ENCODE results near the gene PHAX. TPM values are rescaled to one million over a fixed set of nuclear protein-coding genes. Genes with fewer than 3 reads are reported as not detected.

PHAX gene
- total and polyA plus RNA-seq, 9 donors = 24.1 to 63.7 (median 33.5) TPM

GRCh38 chr5:126624534-126624933, 23.8 kb downstream of the PHAX start:
- no peaks in the 10 kb centered on the region for H3K27me3 ChIP-seq
- peak in 2 of 5 donors; percentile 20 to 33 for DNase-seq
- H3K4me3 ChIP-seq = no peak overlapping the region
- peaks cover 1% of the 10 kb centered on the region for H3K4me1 ChIP-seq (ENCODE audit: insufficient read depth)
- peak overlapping the region in 1 of 2 donors; percentile 13 for H3K27ac ChIP-seq
- TF ChIP-seq, protein P1, sequence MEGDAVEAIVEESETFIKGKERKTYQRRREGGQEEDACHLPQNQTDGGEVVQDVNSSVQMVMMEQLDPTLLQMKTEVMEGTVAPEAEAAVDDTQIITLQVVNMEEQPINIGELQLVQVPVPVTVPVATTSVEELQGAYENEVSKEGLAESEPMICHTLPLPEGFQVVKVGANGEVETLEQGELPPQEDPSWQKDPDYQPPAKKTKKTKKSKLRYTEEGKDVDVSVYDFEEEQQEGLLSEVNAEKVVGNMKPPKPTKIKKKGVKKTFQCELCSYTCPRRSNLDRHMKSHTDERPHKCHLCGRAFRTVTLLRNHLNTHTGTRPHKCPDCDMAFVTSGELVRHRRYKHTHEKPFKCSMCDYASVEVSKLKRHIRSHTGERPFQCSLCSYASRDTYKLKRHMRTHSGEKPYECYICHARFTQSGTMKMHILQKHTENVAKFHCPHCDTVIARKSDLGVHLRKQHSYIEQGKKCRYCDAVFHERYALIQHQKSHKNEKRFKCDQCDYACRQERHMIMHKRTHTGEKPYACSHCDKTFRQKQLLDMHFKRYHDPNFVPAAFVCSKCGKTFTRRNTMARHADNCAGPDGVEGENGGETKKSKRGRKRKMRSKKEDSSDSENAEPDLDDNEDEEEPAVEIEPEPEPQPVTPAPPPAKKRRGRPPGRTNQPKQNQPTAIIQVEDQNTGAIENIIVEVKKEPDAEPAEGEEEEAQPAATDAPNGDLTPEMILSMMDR (IDR thresholded peaks at IDR 0.05) = no peak
- TF ChIP-seq POLR2A (IDR thresholded peaks at IDR 0.05) (no peak), EP300 (IDR thresholded peaks at IDR 0.05) (no peak)
- WGBS, 3 donors = 8 to 13% (median 8%) methylated on average over 4 of the region's 4 CpGs
- H3K36me3 ChIP-seq = no peaks in the 10 kb centered on the region
- intact Hi-C loops (cut with DNase I) = no loop called here
- H3K9me3 ChIP-seq = no peaks in the 10 kb centered on the region

GRCh38 chr5:126628102-126628501, 27.4 kb downstream of the PHAX start:
- WGBS, 3 donors = 92 to 93% (median 93%) methylated on average over 11 of the region's 11 CpGs
- no peaks in the 10 kb centered on the region for H3K9me3 ChIP-seq
- H3K4me1 ChIP-seq (ENCODE audit: insufficient read depth) = peaks cover 1% of the 10 kb centered on the region
- TF ChIP-seq, protein P1 (IDR thresholded peaks at IDR 0.05) = no peak
- TF ChIP-seq EP300 (IDR thresholded peaks at IDR 0.05) (no peak), POLR2A (IDR thresholded peaks at IDR 0.05) (no peak)
- no peak overlapping the region for H3K4me3 ChIP-seq
- intact Hi-C loops (cut with DNase I) = no loop called here
- no peak overlapping the region for H3K27ac ChIP-seq
- H3K36me3 ChIP-seq = no peaks in the 10 kb centered on the region
- H3K27me3 ChIP-seq = no peaks in the 10 kb centered on the region
- DNase-seq = no peak

DNA sequence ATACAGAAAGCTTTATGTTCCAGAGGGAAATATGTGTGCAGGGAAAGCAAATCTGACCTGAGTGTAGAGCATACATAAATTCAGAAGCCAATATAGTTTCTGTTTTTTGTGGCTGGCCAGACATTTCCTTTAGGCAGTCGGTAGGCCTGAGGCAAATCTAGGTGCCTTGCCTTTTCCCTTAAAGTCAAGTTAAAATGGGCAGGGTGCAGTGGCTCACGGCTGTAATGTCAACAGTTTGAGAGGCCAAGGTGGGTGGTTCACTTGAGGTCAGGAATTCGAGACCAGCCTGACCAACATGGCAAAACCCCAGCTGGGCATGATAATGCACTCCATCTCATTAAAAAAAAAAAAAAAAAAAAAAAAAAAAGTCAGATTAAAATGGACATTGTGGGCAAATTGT, 31.2 kb downstream of the PHAX start:
- no peaks in the 10 kb centered on the region for H3K27me3 ChIP-seq
- intact Hi-C loops (cut with DNase I) = no loop called here
- 50 to 68% (median 51%) methylated on average over 3 of the region's 3 CpGs for WGBS, 3 donors
- no peak overlapping the region for H3K27ac ChIP-seq
- DNase-seq = no peak
- H3K4me3 ChIP-seq = no peak overlapping the region
- no peaks in the 10 kb centered on the region for H3K36me3 ChIP-seq
- H3K4me1 ChIP-seq (ENCODE audit: insufficient read depth) = no peaks in the 10 kb centered on the region
- TF ChIP-seq POLR2A (IDR thresholded peaks at IDR 0.05) (no peak), EP300 (IDR thresholded peaks at IDR 0.05) (no peak)
- TF ChIP-seq, protein P1 (IDR thresholded peaks at IDR 0.05) = no peak
- no peaks in the 10 kb centered on the region for H3K9me3 ChIP-seq

- H3K4me3 ChIP-seq = no peak overlapping the region
- no peaks in the 10 kb centered on the region for H3K27me3 ChIP-seq
- H3K4me1 ChIP-seq (ENCODE audit: insufficient read depth) = no peaks in the 10 kb centered on the region
- intact Hi-C loops (cut with DNase I) = no loop called here
- TF ChIP-seq POLR2A (IDR thresholded peaks at IDR 0.05) = no peak
- TF ChIP-seq, protein P1 (IDR thresholded peaks at IDR 0.05) = no peak
- TF ChIP-seq EP300 (IDR thresholded peaks at IDR 0.05) = no peak
- H3K36me3 ChIP-seq = no peaks in the 10 kb centered on the region
- 93 to 96% (median 94%) methylated on average over 4 of the region's 4 CpGs for WGBS, 3 donors
- no peak for DNase-seq
- H3K27ac ChIP-seq = no peak overlapping the region
- no peaks in the 10 kb centered on the region for H3K9me3 ChIP-seq
These were observed 32.8 kb downstream of the PHAX start for GRCh38 chr5:126633552-126633951.
